HepG2 (cell line): ENCODE data around the gene APH1B. TPM values are rescaled to one million over a fixed set of nuclear protein-coding genes. Genes with fewer than 3 reads are reported as not detected.

Source experiments
- ATAC-seq: fragments of 200-7000 bp; cut with Tn5 transposase; 3 replicates; pipeline ENCODE4 v1.9.1; 2020; ENCODE audit warnings: mild to moderate bottlenecking, moderate library complexity
- BruUV-seq: library from RNA; stranded (reverse); fragments of 400-500 nt; replicated peaks from 2 replicates; lab custom pipeline; 2021; lab: Mats Ljungman, UMichigan
- CTCF ChIA-PET: fragments of 300-600 bp; formaldehyde crosslinking; extraction: SDS; loops from one replicate; lab custom pipeline; 2021; ENCODE audit warnings: low total read pairs, inconsistent platforms, low intra/inter-chr PET ratio; lab: Yijun Ruan, JAX
- POLR2A ChIA-PET: fragments of 350-600 bp; sonication (Branson Sonifier 250); formaldehyde crosslinking; loops from one replicate; lab custom pipeline; 2020; ENCODE audit warnings: antibody characterized with exemption, inconsistent platforms; lab: Yijun Ruan, JAX
- DNase-seq: peaks from one replicate; pipeline ENCODE4 v3.0.0-alpha.2; 2015; ENCODE audit warnings: low spot score
- FAIRE-seq: peaks from 3 replicates; lab custom pipeline; 2011; peaks lifted over from hg19 to GRCh38; lab: Jason Lieb, UNC
- H2AFZ ChIP-seq: one replicate; pipeline ENCODE4 v1.6.1; 2011; ENCODE audit warnings: low read length, inconsistent platforms
- H3K27ac ChIP-seq: fragments of 300-600 bp; 3 replicates; pipeline ENCODE4 v1.8.0; 2011; ENCODE audit warnings: mixed run types, mild to moderate bottlenecking, mixed read lengths, low read length, inconsistent platforms; ENCODE audit not compliant: insufficient read depth; ENCODE audit errors: extremely low read length
- H3K27me3 ChIP-seq, 2 experiments: fragments of 200-600 bp in 1 of 2; 2 replicates in 1 of 2; 3 replicates in 1 of 2; pipeline versions ENCODE4 v1.6.0 to v1.8.0; 2011; ENCODE audit warnings: low read length in 2 of 2, mild to moderate bottlenecking in 2 of 2, moderate library complexity in 2 of 2, inconsistent platforms in 1 of 2; ENCODE audit not compliant: insufficient read depth in 2 of 2, control insufficient read depth in 1 of 2
- H3K36me3 ChIP-seq, 2 experiments: fragments of 200-600 bp in 1 of 2; replicated peaks in 1 of 2; 2 replicates in 1 of 2; 3 replicates in 1 of 2; pipeline versions ENCODE4 v1.5.1 to v1.8.0; 2011; ENCODE audit warnings: low read length in 2 of 2, inconsistent platforms in 1 of 2; ENCODE audit not compliant: insufficient read depth in 2 of 2, control insufficient read depth in 1 of 2
- H3K4me1 ChIP-seq: 2 replicates; pipeline ENCODE4 v1.5.1; 2012; ENCODE audit warnings: low read length, inconsistent platforms; ENCODE audit not compliant: insufficient read depth
- H3K4me2 ChIP-seq: 2 replicates; pipeline ENCODE4 v1.6.0; 2011; ENCODE audit warnings: low read depth, low read length, inconsistent platforms
- H3K4me3 ChIP-seq, 3 experiments: fragments of 200-600 bp in 1 of 3; sonication (generic), shearing (Covaris generic) in 1 of 3; replicated peaks in 1 of 3; 2 replicates each; pipeline ENCODE4 v1.5.1; 2011 to 2016; ENCODE audit warnings: low read length in 3 of 3, inconsistent platforms in 2 of 3, low read depth in 2 of 3, mild to moderate bottlenecking in 2 of 3, control low read depth in 1 of 3, mixed read lengths in 1 of 3; ENCODE audit not compliant: insufficient read depth in 1 of 3
- H3K79me2 ChIP-seq: one replicate; pipeline ENCODE4 v1.6.1; 2011; ENCODE audit warnings: low read length, inconsistent platforms; ENCODE audit not compliant: insufficient read depth
- H3K9ac ChIP-seq: 2 replicates; pipeline ENCODE4 v1.6.0; 2011; ENCODE audit warnings: mild to moderate bottlenecking, low read depth, low read length, inconsistent platforms; ENCODE audit not compliant: insufficient read depth
- H3K9me3 ChIP-seq: 2 replicates; pipeline ENCODE4 v1.5.1; 2012; ENCODE audit warnings: mild to moderate bottlenecking, low read length
- H4K20me1 ChIP-seq: 2 replicates; pipeline ENCODE4 v1.6.0; 2011; ENCODE audit warnings: inconsistent platforms, mild to moderate bottlenecking, low read length, moderate library complexity; ENCODE audit not compliant: insufficient read depth
- E2F2 ChIP-seq: sonication (generic); formaldehyde crosslinking; IDR thresholded peaks from 2 replicates; pipeline ENCODE4 v1.4.0; 2020; ENCODE audit warnings: missing genetic modification reagents, borderline replicate concordance
- IKZF1 ChIP-seq: fragments of 450-650 bp; IDR thresholded peaks from 2 replicates; pipeline ENCODE4 v1.7.1; 2016
- NFE2L1 ChIP-seq: sonication (generic); formaldehyde crosslinking; IDR thresholded peaks from 2 replicates; pipeline ENCODE4 v1.4.0; 2020; ENCODE audit warnings: missing genetic modification reagents, mild to moderate bottlenecking, borderline replicate concordance
- SMARCE1 ChIP-seq: fragments of 450-650 bp; IDR thresholded peaks from 2 replicates; pipeline ENCODE4 v1.6.1; 2017; ENCODE audit warnings: borderline replicate concordance
- TBX3 ChIP-seq: fragments of 450-650 bp; IDR thresholded peaks from 2 replicates; pipeline ENCODE4 v1.6.1; 2017; ENCODE audit warnings: antibody characterized with exemption, mild to moderate bottlenecking, inconsistent platforms, borderline replicate concordance
- ZBED4 ChIP-seq: sonication (generic); formaldehyde crosslinking; IDR thresholded peaks from 2 replicates; pipeline ENCODE4 v1.4.0; 2020; ENCODE audit warnings: missing genetic modification reagents, borderline replicate concordance
- ZNF280B ChIP-seq: sonication (generic); formaldehyde crosslinking; IDR thresholded peaks from 2 replicates; pipeline ENCODE4 v1.5.0; 2020; ENCODE audit warnings: missing genetic modification reagents, mild to moderate bottlenecking, borderline replicate concordance
- ZNF644 ChIP-seq: IDR thresholded peaks from 2 replicates; pipeline ENCODE4 v1.6.1; 2016; ENCODE audit warnings: low read depth
- ZNF878 ChIP-seq: sonication (generic); formaldehyde crosslinking; IDR thresholded peaks from 2 replicates; pipeline ENCODE4 v1.8.1; 2023; ENCODE audit warnings: mild to moderate bottlenecking, missing genetic modification reagents, moderate library complexity
- WGBS: methylation state at CpG from one replicate; pipeline ENCODE4 v1.1.6; 2017; ENCODE audit warnings: low lambda C conversion rate; 5-methylcytosine and 5-hydroxymethylcytosine counted together
- in situ Hi-C: cut with HindIII; loops from 2 replicates; pipeline ENCODE4 v1.10.0; 2017; ENCODE audit warnings: low pct_unique_long_range_greater_than_20kb; ENCODE audit not compliant: extremely low pct_ligation_motif_present
- intact Hi-C: fragments of 100-400 bp; cut with micrococcal nuclease; formaldehyde crosslinking; loops from one replicate; pipeline ENCODE4 v1.10.0; 2022; ENCODE audit not compliant: unreplicated experiment
- polyA plus RNA-seq, 8 experiments: library from polyadenylated mRNA; depleted of rRNA in 3 of 8; stranded (reverse) in 7 of 8; unstranded in 1 of 8; fragments of >200 nt; fragmentation: Illumina TruSeq in 4 of 8; extraction: Trizol in 4 of 8; gene quantifications; 2 replicates each; pipeline versions ENCODE4 v1.2.1 to v1.2.3, GENCODE V29; 2011 to 2016; ENCODE audit warnings: low read depth in 4 of 8, missing spikeins in 1 of 8, mixed read lengths in 1 of 8; ENCODE audit not compliant: insufficient read depth in 1 of 8
- total RNA-seq, 5 experiments: library from RNA; depleted of rRNA; stranded (reverse); fragments of >200 nt; fragmentation: Illumina TruSeq; extraction: Trizol; gene quantifications; 2 replicates each; pipeline ENCODE4 v1.2.3, GENCODE V29; 2016; ENCODE audit warnings: low read depth in 1 of 5
- TF ChIP-seq, protein P1 (sequence below): sonication (generic); formaldehyde crosslinking; IDR thresholded peaks from 2 replicates; pipeline ENCODE4 v1.5.0; 2020; ENCODE audit warnings: missing genetic modification reagents, mild to moderate bottlenecking, borderline replicate concordance
- TF ChIP-seq, protein P2 (sequence below): IDR thresholded peaks from 2 replicates; pipeline ENCODE4 v1.6.1; 2016
- TF ChIP-seq, protein P3 (sequence below): sonication (generic); formaldehyde crosslinking; IDR thresholded peaks from 2 replicates; pipeline ENCODE4 v1.5.1; 2020; ENCODE audit warnings: missing genetic modification reagents, mild to moderate bottlenecking, borderline replicate concordance

Gene APH1B
- total and polyA plus RNA-seq, 2 of the 13 experiments (the other 11 are each of a cell fraction or from before 2014, with no cell fraction given) = 0.45 to 1.00 TPM

DNA sequence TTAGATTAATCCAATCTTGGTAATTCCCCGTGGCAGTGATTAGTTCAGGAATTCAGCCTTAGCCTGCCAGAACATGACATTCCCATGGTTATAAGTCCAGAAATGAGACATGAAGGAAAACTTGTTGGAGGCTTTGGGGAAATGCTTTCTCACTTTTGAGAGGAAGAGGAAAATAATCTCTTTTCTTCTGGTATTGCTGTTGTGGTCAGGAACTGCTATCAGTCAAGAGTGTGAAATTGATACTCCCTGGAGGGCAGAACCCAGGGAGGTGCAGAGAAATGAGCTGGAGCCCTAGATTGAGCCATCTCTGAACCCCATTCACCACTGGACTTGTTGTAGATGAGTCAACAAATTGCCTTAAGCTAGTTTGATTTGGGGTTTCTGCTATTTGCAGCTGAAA is 38.6 kb upstream of the APH1B start (continued):
- no peak for TF ChIP-seq NFE2L1 (CRISPR knock-in tag)
- TF ChIP-seq ZNF644 (CRISPR knock-in tag) = no peak
- no peak for TF ChIP-seq ZBED4

DNA sequence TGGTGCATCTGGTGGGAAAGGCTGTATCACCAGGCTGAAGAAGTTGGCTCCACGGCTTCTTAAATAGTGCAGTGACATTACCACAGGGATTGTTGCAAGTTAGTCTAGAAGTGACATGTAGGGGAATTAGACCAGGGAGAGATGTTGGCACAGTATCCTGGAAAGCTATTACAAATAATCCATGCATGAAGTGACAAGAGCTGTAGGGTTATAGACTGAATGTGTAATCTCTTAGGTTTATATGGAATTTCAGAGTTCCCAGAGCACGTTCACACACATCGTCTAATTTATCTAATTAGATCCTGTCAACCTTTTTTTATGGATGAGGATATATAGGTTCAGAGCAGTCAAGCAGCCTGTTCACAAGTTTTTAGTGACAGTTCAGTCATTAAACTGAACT is 37.3 kb upstream of the APH1B start:
- H3K27ac ChIP-seq = no peak overlapping the region
- no peak overlapping the region for H2AFZ ChIP-seq
- ATAC-seq (no peak), FAIRE-seq (no peak), DNase-seq (no peak)
- no peaks in the 10 kb centered on the region for H3K36me3 ChIP-seq
- H3K79me2 ChIP-seq = no peaks in the 10 kb centered on the region
- H3K27me3 ChIP-seq = no peaks in the 10 kb centered on the region
- 92% methylated on average over 3 of the region's 3 CpGs for WGBS
- intact Hi-C loops = no loop called here
- no TSS peak for BruUV-seq
- no peak overlapping the region for H3K4me2 ChIP-seq
- ChIA-PET POLR2A (no interaction called here), CTCF (no interaction called here)
- in situ Hi-C loops = no loop called here
- no peak overlapping the region for H3K9ac ChIP-seq
- no peaks in the 10 kb centered on the region for H3K4me1 ChIP-seq
- no peak overlapping the region for H3K4me3 ChIP-seq
- H4K20me1 ChIP-seq = no peaks in the 10 kb centered on the region
- no peaks in the 10 kb centered on the region for H3K9me3 ChIP-seq
- TF ChIP-seq, protein P1, sequence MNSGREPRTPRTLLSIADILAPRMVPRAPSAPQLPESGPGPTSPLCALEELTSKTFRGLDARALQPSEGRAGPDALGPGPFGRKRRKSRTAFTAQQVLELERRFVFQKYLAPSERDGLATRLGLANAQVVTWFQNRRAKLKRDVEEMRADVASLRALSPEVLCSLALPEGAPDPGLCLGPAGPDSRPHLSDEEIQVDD (CRISPR knock-in tag) = no peak
- TF ChIP-seq, protein P2, sequence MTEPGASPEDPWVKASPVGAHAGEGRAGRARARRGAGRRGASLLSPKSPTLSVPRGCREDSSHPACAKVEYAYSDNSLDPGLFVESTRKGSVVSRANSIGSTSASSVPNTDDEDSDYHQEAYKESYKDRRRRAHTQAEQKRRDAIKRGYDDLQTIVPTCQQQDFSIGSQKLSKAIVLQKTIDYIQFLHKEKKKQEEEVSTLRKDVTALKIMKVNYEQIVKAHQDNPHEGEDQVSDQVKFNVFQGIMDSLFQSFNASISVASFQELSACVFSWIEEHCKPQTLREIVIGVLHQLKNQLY (CRISPR knock-in tag) = no peak
- TF ChIP-seq TBX3 (no peak), IKZF1 (no peak), ZNF280B (CRISPR knock-in tag) (no peak), SMARCE1 (no peak), E2F2 (CRISPR knock-in tag) (no peak), ZNF878 (CRISPR knock-in tag) (no peak)
- TF ChIP-seq, protein P3, sequence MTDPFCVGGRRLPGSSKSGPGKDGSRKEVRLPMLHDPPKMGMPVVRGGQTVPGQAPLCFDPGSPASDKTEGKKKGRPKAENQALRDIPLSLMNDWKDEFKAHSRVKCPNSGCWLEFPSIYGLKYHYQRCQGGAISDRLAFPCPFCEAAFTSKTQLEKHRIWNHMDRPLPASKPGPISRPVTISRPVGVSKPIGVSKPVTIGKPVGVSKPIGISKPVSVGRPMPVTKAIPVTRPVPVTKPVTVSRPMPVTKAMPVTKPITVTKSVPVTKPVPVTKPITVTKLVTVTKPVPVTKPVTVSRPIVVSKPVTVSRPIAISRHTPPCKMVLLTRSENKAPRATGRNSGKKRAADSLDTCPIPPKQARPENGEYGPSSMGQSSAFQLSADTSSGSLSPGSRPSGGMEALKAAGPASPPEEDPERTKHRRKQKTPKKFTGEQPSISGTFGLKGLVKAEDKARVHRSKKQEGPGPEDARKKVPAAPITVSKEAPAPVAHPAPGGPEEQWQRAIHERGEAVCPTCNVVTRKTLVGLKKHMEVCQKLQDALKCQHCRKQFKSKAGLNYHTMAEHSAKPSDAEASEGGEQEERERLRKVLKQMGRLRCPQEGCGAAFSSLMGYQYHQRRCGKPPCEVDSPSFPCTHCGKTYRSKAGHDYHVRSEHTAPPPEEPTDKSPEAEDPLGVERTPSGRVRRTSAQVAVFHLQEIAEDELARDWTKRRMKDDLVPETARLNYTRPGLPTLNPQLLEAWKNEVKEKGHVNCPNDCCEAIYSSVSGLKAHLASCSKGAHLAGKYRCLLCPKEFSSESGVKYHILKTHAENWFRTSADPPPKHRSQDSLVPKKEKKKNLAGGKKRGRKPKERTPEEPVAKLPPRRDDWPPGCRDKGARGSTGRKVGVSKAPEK (CRISPR knock-in tag) = no peak
